ENCODE data around the gene CORO6.

CORO6 gene

GRCh38 chr17:29590411-29591145 is 32.1 kb downstream of the CORO6 start:
- peaks cover 42% of the 10 kb centered on the region for H3K79me2 ChIP-seq (ENCODE audit: insufficient read depth, low read length)
- H3K4me2 ChIP-seq (ENCODE audit: low read depth, low read length, poor library complexity, severe bottlenecking) = peak overlapping the region; percentile 98
- no peaks in the 10 kb centered on the region for H3K9me2 ChIP-seq (replicated peaks; ENCODE audit: low read depth, low read length)
- no peaks in the 10 kb centered on the region for H3K27me3 ChIP-seq (ENCODE audit: insufficient read depth, low read length, poor library complexity, severe bottlenecking)
- peak overlapping the region; percentile 100 for H2AFZ ChIP-seq (ENCODE audit: low read length)
- peaks cover 57% of the 10 kb centered on the region for H3K4me1 ChIP-seq (ENCODE audit: insufficient read depth, low read length, poor library complexity, severe bottlenecking)
- TF ChIP-seq EZH2phosphoT487 (IDR thresholded peaks at IDR 0.05; ENCODE audit: borderline replicate concordance) = no peak
- TF ChIP-seq CTCF (conservative IDR thresholded peaks at IDR 0.05; ENCODE audit: low read length) = no peak
- peak overlapping the region; percentile 78 for H3K9ac ChIP-seq (ENCODE audit: low read depth, low read length, poor library complexity, severe bottlenecking)
- H3F3A ChIP-seq (ENCODE audit: low read depth) = no peaks in the 10 kb centered on the region
- no peaks in the 10 kb centered on the region for H3K36me3 ChIP-seq (ENCODE audit: insufficient read depth, low read length)
- peaks cover 30% of the 10 kb centered on the region for H4K20me1 ChIP-seq (ENCODE audit: insufficient read depth, low read length, poor library complexity, severe bottlenecking)
- H3K9me3 ChIP-seq (ENCODE audit: insufficient read depth, low read depth, low read length) = no peaks in the 10 kb centered on the region
- peak overlapping the region; percentile 94 for H3K4me3 ChIP-seq (ENCODE audit: low read length, poor library complexity, severe bottlenecking)

DNA sequence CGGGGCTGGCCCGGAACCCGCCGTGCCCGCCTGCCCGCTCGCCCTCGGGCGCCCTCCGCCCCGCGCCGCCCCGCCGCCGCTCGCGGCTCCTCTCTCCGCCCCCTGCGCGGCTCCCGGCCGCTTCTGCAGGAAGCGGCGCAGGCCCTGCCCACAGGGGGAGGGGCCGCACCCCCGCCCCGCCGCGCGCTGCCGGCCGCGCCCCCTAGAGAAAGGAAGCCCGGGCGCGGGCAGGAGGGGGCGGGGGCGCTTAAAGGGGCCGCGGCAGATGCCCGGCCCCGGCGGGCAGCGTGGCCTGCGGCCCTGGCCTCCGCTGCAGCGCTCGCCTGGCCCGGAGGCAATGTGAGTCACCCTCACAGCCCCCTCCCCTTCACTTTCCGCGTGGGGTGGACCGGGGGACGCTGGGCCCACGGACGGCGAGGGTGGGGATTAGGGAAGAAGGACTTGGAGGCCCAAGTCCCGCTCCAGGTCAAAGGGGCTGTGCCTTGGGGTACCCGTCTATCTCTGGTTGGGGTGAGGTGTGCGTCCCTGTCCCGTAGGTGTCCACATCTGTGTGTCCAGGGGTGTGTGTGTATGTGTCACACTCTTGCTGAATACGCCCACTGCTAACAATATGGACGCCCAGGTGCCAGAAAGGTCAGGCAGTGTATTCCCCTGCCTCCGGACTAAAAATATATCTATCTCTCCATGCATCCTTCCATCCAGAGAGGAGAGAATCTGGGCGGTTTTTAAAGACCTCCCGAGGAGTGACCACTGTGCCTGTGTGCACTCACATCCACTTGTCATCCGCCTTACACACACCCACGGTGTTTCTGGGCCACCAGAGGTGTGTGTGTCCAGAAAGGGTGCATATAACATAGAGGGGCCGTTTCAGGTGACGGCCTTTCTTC is 32.9 kb downstream of the CORO6 start, which contains the start of gene GIT1:
Gene GIT1 (minus strand): TSS at position 125 of the 887 bp plus-strand sequence. CDS start 270 bp downstream, outside the sequence.
- Histone ChIP-seq H3K4me3 (ENCODE audit: low read length, poor library complexity, severe bottlenecking) (peak within 1 kb of the TSS; percentile 94), H2AFZ (ENCODE audit: low read length) (peak within 1 kb of the TSS; percentile 100), H3K9me2 (replicated peaks; ENCODE audit: low read depth, low read length) (no peaks in the 10 kb centered on the region), H3K9me3 (ENCODE audit: insufficient read depth, low read depth, low read length) (no peaks in the 10 kb centered on the region), H3F3A (ENCODE audit: low read depth) (no peaks in the 10 kb centered on the region), H3K9ac (ENCODE audit: low read depth, low read length, poor library complexity, severe bottlenecking) (peak within 1 kb of the TSS; percentile 83), H3K36me3 (ENCODE audit: insufficient read depth, low read length) (no peaks in the 10 kb centered on the region), H4K20me1 (ENCODE audit: insufficient read depth, low read length, poor library complexity, severe bottlenecking) (peaks cover 37% of the 10 kb centered on the region), H3K4me1 (ENCODE audit: insufficient read depth, low read length, poor library complexity, severe bottlenecking) (peaks cover 65% of the 10 kb centered on the region), H3K79me2 (ENCODE audit: insufficient read depth, low read length) (peaks cover 50% of the 10 kb centered on the region), H3K27me3 (ENCODE audit: insufficient read depth, low read length, poor library complexity, severe bottlenecking) (no peaks in the 10 kb centered on the region), H3K4me2 (ENCODE audit: low read depth, low read length, poor library complexity, severe bottlenecking) (peak within 1 kb of the TSS; percentile 98)
- no peak for TF ChIP-seq CTCF (conservative IDR thresholded peaks at IDR 0.05; ENCODE audit: low read length)
- no peak for TF ChIP-seq EZH2phosphoT487 (IDR thresholded peaks at IDR 0.05; ENCODE audit: borderline replicate concordance)

GRCh38 chr17:29588562-29589411 is 33.9 kb downstream of the CORO6 start:
- peak overlapping the region; percentile 83 for H3K9ac ChIP-seq (ENCODE audit: low read depth, low read length, poor library complexity, severe bottlenecking)
- TF ChIP-seq EZH2phosphoT487 (IDR thresholded peaks at IDR 0.05; ENCODE audit: borderline replicate concordance) (no peak), CTCF (conservative IDR thresholded peaks at IDR 0.05; ENCODE audit: low read length) (no peak)
- H3K4me2 ChIP-seq (ENCODE audit: low read depth, low read length, poor library complexity, severe bottlenecking) = peak overlapping the region; percentile 95
- peaks cover 71% of the 10 kb centered on the region for H3K4me1 ChIP-seq (ENCODE audit: insufficient read depth, low read length, poor library complexity, severe bottlenecking)
- H3K79me2 ChIP-seq (ENCODE audit: insufficient read depth, low read length) = peaks cover 60% of the 10 kb centered on the region
- peaks cover 47% of the 10 kb centered on the region for H4K20me1 ChIP-seq (ENCODE audit: insufficient read depth, low read length, poor library complexity, severe bottlenecking)
- H3K9me2 ChIP-seq (replicated peaks; ENCODE audit: low read depth, low read length) = no peaks in the 10 kb centered on the region
- H3F3A ChIP-seq (ENCODE audit: low read depth) = no peaks in the 10 kb centered on the region
- peak overlapping the region; percentile 88 for H3K4me3 ChIP-seq (ENCODE audit: low read length, poor library complexity, severe bottlenecking)
- no peaks in the 10 kb centered on the region for H3K36me3 ChIP-seq (ENCODE audit: insufficient read depth, low read length)
- no peaks in the 10 kb centered on the region for H3K27me3 ChIP-seq (ENCODE audit: insufficient read depth, low read length, poor library complexity, severe bottlenecking)
- H2AFZ ChIP-seq (ENCODE audit: low read length) = no peak overlapping the region
- H3K9me3 ChIP-seq (ENCODE audit: insufficient read depth, low read depth, low read length) = no peaks in the 10 kb centered on the region

All from Loucy (cell line).